PC-3 (cell line): ENCODE measurements around the gene LMTK2. TPM values are rescaled to one million over a fixed set of nuclear protein-coding genes. Genes with fewer than 3 reads are reported as not detected.

Experiments used
- ATAC-seq: fragments of 200-7000 bp; cut with Tn5 transposase; 2 replicates; pipeline ENCODE4 v1.9.1; 2020; ENCODE audit warnings: mild to moderate bottlenecking, moderate library complexity
- BruUV-seq: library from RNA; stranded (reverse); fragments of 400-500 nt; replicated peaks from 2 replicates; lab custom pipeline; 2021; lab: Mats Ljungman, UMichigan
- CTCF ChIA-PET: fragments of 300-600 bp; sonication (Branson Sonifier 250); formaldehyde crosslinking; loops from one replicate; lab custom pipeline; 2022; ENCODE audit warnings: antibody characterized with exemption; lab: Charles Lee
- POLR2A ChIA-PET: fragments of 300-600 bp; sonication (Branson Sonifier 250); formaldehyde crosslinking; loops from one replicate; lab custom pipeline; 2022; ENCODE audit warnings: antibody characterized with exemption; ENCODE audit not compliant: unreplicated experiment; lab: Charles Lee
- DNase-seq: peaks from one replicate; pipeline ENCODE4 v3.0.0-alpha.2; 2015
- H2AFZ ChIP-seq: fragments of 300-600 bp; sonication (generic); 2 replicates; pipeline ENCODE4 v1.6.0; 2016; ENCODE audit warnings: antibody characterized with exemption, low read length
- H3F3A ChIP-seq: fragments of 300-600 bp; sonication (generic); one replicate; pipeline ENCODE4 v1.6.0; 2017; ENCODE audit warnings: antibody characterized with exemption, low read length, control low read depth, mild to moderate bottlenecking; ENCODE audit not compliant: unreplicated experiment
- H3K27ac ChIP-seq: fragments of 300-600 bp; sonication (generic); 2 replicates; pipeline ENCODE4 v1.5.1; 2016; ENCODE audit warnings: mild to moderate bottlenecking, low read length
- H3K27me3 ChIP-seq: fragments of 300-600 bp; sonication (generic); 2 replicates; pipeline ENCODE4 v1.6.1; 2016; ENCODE audit warnings: low read length, mixed read lengths
- H3K36me3 ChIP-seq: fragments of 300-600 bp; sonication (generic); 2 replicates; pipeline ENCODE4 v1.6.1; 2016; ENCODE audit warnings: low read depth, mixed run types, low read length, mixed read lengths
- H3K4me1 ChIP-seq: fragments of 300-600 bp; sonication (generic); 2 replicates; pipeline ENCODE4 v1.5.1; 2016; ENCODE audit warnings: low read length; ENCODE audit not compliant: insufficient read depth
- H3K4me2 ChIP-seq: fragments of 300-600 bp; sonication (generic); 2 replicates; pipeline ENCODE4 v1.6.0; 2016; ENCODE audit warnings: low read length
- H3K4me3 ChIP-seq: fragments of 300-600 bp; sonication (generic); 2 replicates; pipeline ENCODE4 v1.5.1; 2016; ENCODE audit warnings: mild to moderate bottlenecking, low read length, mixed read lengths
- H3K79me2 ChIP-seq: fragments of 300-600 bp; sonication (generic); 2 replicates; pipeline ENCODE4 v1.6.1; 2017; ENCODE audit warnings: low read length, mixed read lengths
- H3K9ac ChIP-seq: fragments of 300-600 bp; sonication (generic); 2 replicates; pipeline ENCODE4 v1.6.0; 2016; ENCODE audit warnings: mild to moderate bottlenecking, low read length
- H3K9me2 ChIP-seq: fragments of 300-600 bp; sonication (generic); replicated peaks from 2 replicates; pipeline ENCODE4 v1.6.1; 2016; ENCODE audit warnings: mixed run types, low read length, mixed read lengths
- H3K9me3 ChIP-seq: fragments of 300-600 bp; sonication (generic); 2 replicates; pipeline ENCODE4 v1.6.1; 2016; ENCODE audit warnings: low read length, mixed read lengths
- H4K20me1 ChIP-seq: fragments of 300-600 bp; sonication (generic); 2 replicates; pipeline ENCODE4 v1.6.1; 2016; ENCODE audit warnings: low read length, mixed read lengths
- CTCF ChIP-seq: fragments of 300-600 bp; sonication (generic); conservative IDR thresholded peaks from 2 replicates; pipeline ENCODE4 v1.5.1; 2017; ENCODE audit warnings: antibody characterized with exemption, low read depth, mild to moderate bottlenecking, low read length
- EZH2 ChIP-seq: fragments of 300-600 bp; sonication (generic); IDR thresholded peaks from one replicate; pipeline ENCODE4 v1.6.1; 2017; ENCODE audit warnings: antibody characterized with exemption, mild to moderate bottlenecking, low read length; ENCODE audit not compliant: unreplicated experiment
- EZH2phosphoT487 ChIP-seq: fragments of 300-600 bp; sonication (generic); IDR thresholded peaks from 2 replicates; pipeline ENCODE4 v1.6.1; 2018; ENCODE audit warnings: mild to moderate bottlenecking, antibody characterized with exemption, low read length, borderline replicate concordance
- intact Hi-C: fragments of 100-400 bp; cut with micrococcal nuclease; formaldehyde crosslinking; loops from 2 replicates; pipeline ENCODE4 v1.9.0; 2023
- total RNA-seq: library from RNA; depleted of rRNA; stranded (reverse); fragments of >200 nt; gene quantifications from 2 replicates; pipeline ENCODE4 v1.2.3, GENCODE V29; 2014

The LMTK2 gene
- total RNA-seq, 1 experiment from 2014 or later, result 9.0 TPM

GRCh38 chr7:98187138-98187502 lies 80.5 kb downstream of the LMTK2 start:
- Histone ChIP-seq H3K4me1 (peaks cover 8% of the 10 kb centered on the region), H3K4me2 (no peak overlapping the region), H2AFZ (no peak overlapping the region), H3K27me3 (no peaks in the 10 kb centered on the region), H3K9me2 (no peaks in the 10 kb centered on the region), H3F3A (no peaks in the 10 kb centered on the region), H3K9me3 (no peaks in the 10 kb centered on the region), H3K4me3 (no peak overlapping the region), H4K20me1 (no peaks in the 10 kb centered on the region), H3K9ac (no peak overlapping the region), H3K27ac (peak overlapping the region; percentile 21; the same call in 1 of the 2 replicates), H3K36me3 (0 out of 2 replicates have a peak, but pooled peaks cover 5% of the 10 kb centered on the region), H3K79me2 (no peaks in the 10 kb centered on the region)
- TF ChIP-seq EZH2phosphoT487, result no peak
- TF ChIP-seq CTCF, result no peak
- no peak for TF ChIP-seq EZH2
- BruUV-seq, result no TSS peak
- ChIA-PET CTCF (interaction anchor here (0.7 kb wide), 1 partner anchor 166 kb away, joined by 3 read pairs; no protein-coding TSS in a partner anchor), POLR2A (no interaction called here)
- ATAC-seq (peak; percentile 68), DNase-seq (no peak)
- intact Hi-C loops, result no loop called here

GRCh38 chr7:98189559-98189958 lies 82.9 kb downstream of the LMTK2 start:
- no peak for DNase-seq
- BruUV-seq, result no TSS peak
- intact Hi-C loops, result no loop called here
- Histone ChIP-seq H4K20me1 (no peaks in the 10 kb centered on the region), H3K36me3 (0 out of 2 replicates have a peak, but pooled peaks cover 7% of the 10 kb centered on the region), H3K4me1 (peaks cover 8% of the 10 kb centered on the region), H3K9me3 (no peaks in the 10 kb centered on the region), H3K4me3 (no peak overlapping the region), H2AFZ (no peak overlapping the region), H3K79me2 (no peaks in the 10 kb centered on the region), H3K27ac (no peak overlapping the region), H3K9me2 (no peaks in the 10 kb centered on the region), H3K9ac (no peak overlapping the region), H3K27me3 (no peaks in the 10 kb centered on the region), H3K4me2 (no peak overlapping the region), H3F3A (no peaks in the 10 kb centered on the region)
- no peak for ATAC-seq
- TF ChIP-seq CTCF (no peak), EZH2phosphoT487 (no peak)
- CTCF ChIA-PET, result no interaction called here
- POLR2A ChIA-PET, result no interaction called here

- Histone ChIP-seq H2AFZ (no peak overlapping the region), H3K79me2 (no peaks in the 10 kb centered on the region), H3K9me3 (no peaks in the 10 kb centered on the region), H3K27me3 (no peaks in the 10 kb centered on the region), H3K4me3 (no peak overlapping the region), H4K20me1 (no peaks in the 10 kb centered on the region), H3K9me2 (no peaks in the 10 kb centered on the region), H3K9ac (no peak overlapping the region), H3K36me3 (0 out of 2 replicates have a peak, but pooled peaks cover 7% of the 10 kb centered on the region), H3K27ac (no peak overlapping the region), H3K4me1 (no peaks in the 10 kb centered on the region), H3F3A (no peaks in the 10 kb centered on the region), H3K4me2 (no peak overlapping the region)
- DNase-seq (no peak), ATAC-seq (no peak)
- BruUV-seq, result TSS peak; percentile 16
- intact Hi-C loops, result no loop called here
- POLR2A ChIA-PET, result no interaction called here
- CTCF ChIA-PET, result no interaction called here
- TF ChIP-seq EZH2phosphoT487 (no peak), EZH2 (no peak), CTCF (no peak)
Observed at GRCh38 chr7:98191668-98192431, 85.2 kb downstream of the LMTK2 start.
